GM19099 (cell line): ENCODE results near the gene HNRNPLL.

Experiments
- POLR2A ChIP-seq: IDR thresholded peaks from 3 replicates; pipeline ENCODE4 v1.6.1; 2011; ENCODE audit warnings: low read depth; ENCODE audit not compliant: insufficient read length; ENCODE audit errors: extremely low read depth

The HNRNPLL gene

GRCh38 chr2:38602732-38603401 is at the start of gene HNRNPLL:
HNRNPLL (minus strand) TSS chr2:38602928; CDS start chr2:38602626, 302 bp downstream.
- TF ChIP-seq POLR2A: peak; percentile 31

- no peak for TF ChIP-seq POLR2A
Measured at GRCh38 chr2:38650717-38651116, 48.0 kb upstream of the HNRNPLL start.

- no peak for TF ChIP-seq POLR2A
Measured at GRCh38 chr2:38650012-38650411, 47.3 kb upstream of the HNRNPLL start.

- no peak for TF ChIP-seq POLR2A
Measured at GRCh38 chr2:38649176-38649728, 46.5 kb upstream of the HNRNPLL start.

GRCh38 chr2:38648107-38648761 is 45.5 kb upstream of the HNRNPLL start:
- no peak for TF ChIP-seq POLR2A

- no peak for TF ChIP-seq POLR2A
Measured at GRCh38 chr2:38643021-38643671, 40.4 kb upstream of the HNRNPLL start.

GRCh38 chr2:38636069-38636468 is 33.3 kb upstream of the HNRNPLL start:
- no peak for TF ChIP-seq POLR2A

- TF ChIP-seq POLR2A: no peak
Measured at GRCh38 chr2:38635139-38635538, 32.4 kb upstream of the HNRNPLL start.

GRCh38 chr2:38634684-38635083 is 32.0 kb upstream of the HNRNPLL start:
- no peak for TF ChIP-seq POLR2A

- TF ChIP-seq POLR2A: no peak
Measured at GRCh38 chr2:38633895-38634294, 31.2 kb upstream of the HNRNPLL start.

- TF ChIP-seq POLR2A: no peak
Measured at GRCh38 chr2:38632980-38633379, 30.3 kb upstream of the HNRNPLL start.

- no peak for TF ChIP-seq POLR2A
Measured at GRCh38 chr2:38631976-38632375, 29.2 kb upstream of the HNRNPLL start.

GRCh38 chr2:38629684-38630083 is 27.0 kb upstream of the HNRNPLL start:
- TF ChIP-seq POLR2A: no peak

- TF ChIP-seq POLR2A: no peak
Measured at GRCh38 chr2:38627391-38627790, 24.7 kb upstream of the HNRNPLL start.

- TF ChIP-seq POLR2A: no peak
Measured at GRCh38 chr2:38626326-38627035, 23.8 kb upstream of the HNRNPLL start.
